GM21786 (cell line): Measurements from ENCODE around the gene PHF24.

ENCODE experiments used
- ATAC-seq: cut with Tn5 transposase; IDR thresholded peaks from one replicate; pipeline ENCODE4 v1.9.1; 2021; ENCODE audit not compliant: unreplicated experiment

The PHF24 gene

GRCh38 chr9:34982361-34982760, 24.3 kb downstream of the PHF24 start:
- no peak for ATAC-seq

GRCh38 chr9:34983209-34983608, 25.1 kb downstream of the PHF24 start:
- ATAC-seq = peak; percentile 56

- ATAC-seq = no peak
Measured at GRCh38 chr9:34984049-34984448, 26.0 kb downstream of the PHF24 start.

GRCh38 chr9:34985311-34985899, 27.3 kb downstream of the PHF24 start:
- ATAC-seq = no peak

GRCh38 chr9:34986540-34987047, 28.5 kb downstream of the PHF24 start:
- no peak for ATAC-seq

- no peak for ATAC-seq
Measured at GRCh38 chr9:34987160-34987901, 29.2 kb downstream of the PHF24 start.

GRCh38 chr9:34988218-34989002, 30.3 kb downstream of the PHF24 start:
- ATAC-seq = no peak

GRCh38 chr9:34989003-34989945, 31.2 kb downstream of the PHF24 start, which contains the start of gene DNAJB5:
Gene DNAJB5 (plus strand): TSS chr9:34989745. CDS start chr9:34990631, 886 bp downstream.
- peak; percentile 87 for ATAC-seq

- no peak for ATAC-seq
Measured at GRCh38 chr9:34989946-34990635, 32.0 kb downstream of the PHF24 start.

- ATAC-seq = no peak
Measured at GRCh38 chr9:34990908-34991606, 33.0 kb downstream of the PHF24 start.

- ATAC-seq = no peak
Measured at GRCh38 chr9:34991607-34992375, 33.7 kb downstream of the PHF24 start.

GRCh38 chr9:34992376-34992951, 34.4 kb downstream of the PHF24 start:
- no peak for ATAC-seq

GRCh38 chr9:34993502-34994259, 35.6 kb downstream of the PHF24 start:
- no peak for ATAC-seq

- ATAC-seq = no peak
Measured at GRCh38 chr9:34994260-34994899, 36.3 kb downstream of the PHF24 start.

- no peak for ATAC-seq
Measured at GRCh38 chr9:34994900-34995669, 37.0 kb downstream of the PHF24 start.

- ATAC-seq = no peak
Measured at GRCh38 chr9:34995670-34996060, 37.6 kb downstream of the PHF24 start.
